Measurements from ENCODE around the gene TXLNB. TPM values are rescaled to one million over a fixed set of nuclear protein-coding genes. Genes with fewer than 3 reads are reported as not detected.

Gene TXLNB
- polyA plus RNA-seq, 1 of the 3 experiments (the other 2 are of a cell fraction), result 0.12 TPM

DNA sequence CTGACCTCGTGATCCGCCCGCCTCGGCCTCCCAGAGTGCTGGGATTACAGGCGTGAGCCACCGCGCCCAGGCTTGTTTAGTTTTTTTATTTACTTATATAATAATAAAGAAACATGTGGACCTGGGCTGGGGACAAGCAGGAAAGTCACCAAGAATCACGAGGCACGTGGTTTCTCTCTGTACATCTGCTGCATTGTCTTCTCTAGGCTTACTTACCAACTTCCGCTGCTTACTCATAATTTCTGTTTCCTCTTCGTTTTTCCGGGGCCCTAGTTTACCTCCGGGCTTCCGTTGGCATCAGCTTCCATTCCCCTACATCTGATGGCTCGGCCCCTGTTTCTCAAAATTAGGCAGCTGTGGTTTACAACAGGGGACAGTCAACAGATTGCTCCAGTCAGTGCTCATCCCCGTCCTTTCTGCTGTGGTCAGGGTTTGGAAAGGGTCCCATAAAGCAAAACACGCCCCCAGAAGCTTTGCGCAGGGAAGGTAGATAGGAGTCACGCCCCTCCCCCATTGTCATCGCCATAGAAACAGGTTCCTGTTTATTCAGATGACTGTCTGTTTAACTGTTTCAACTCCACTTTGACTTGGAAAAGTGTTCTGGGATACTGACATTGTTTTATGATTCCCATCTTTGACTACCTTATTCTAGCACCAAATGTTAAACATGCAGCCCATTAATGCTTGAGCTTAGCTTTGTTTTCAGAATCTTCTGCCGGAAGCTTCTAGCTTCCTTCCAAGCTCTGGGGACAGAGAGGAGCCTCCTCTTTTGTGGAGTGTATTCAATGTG lies 31.9 kb upstream of the TXLNB start:
- Histone ChIP-seq H3K79me2 (ENCODE audit: insufficient read depth) (no peaks in the 10 kb centered on the region), H3F3A (replicated peaks; ENCODE audit: insufficient read depth) (no peaks in the 10 kb centered on the region), H3K4me3 (ENCODE audit: low read depth in 2 of 2, low read length in 1 of 2) (peak overlapping the region; percentile 35; a peak in 2 of 4 replicates), H3K9ac (no peak overlapping the region), H3K4me2 (peak overlapping the region; percentile 55; the same call in 1 of the 2 replicates), H3K9me2 (no peaks in the 10 kb centered on the region), H4K20me1 (ENCODE audit: insufficient read depth) (no peaks in the 10 kb centered on the region), H3K36me3 (replicated peaks in 1 of 2; ENCODE audit: control insufficient read depth in 1 of 2, insufficient read depth in 2 of 2, low read length in 1 of 2) (no peaks in the 10 kb centered on the region), H3K27ac (ENCODE audit: low read depth in 2 of 2, low read length in 1 of 2) (peak overlapping the region in 1 of 2 experiments; percentile 44; a peak in 1 of 4 replicates), H3K9me3 (no peaks in the 10 kb centered on the region), H3K27me3 (ENCODE audit: insufficient read depth) (no peaks in the 10 kb centered on the region; the same call in 1 of the 2 replicates), H2AFZ (ENCODE audit: low read depth) (peak overlapping the region; percentile 96), H3K4me1 (ENCODE audit: control insufficient read depth in 1 of 2, insufficient read depth in 2 of 2, low read depth in 1 of 2, low read length in 1 of 2) (no peaks in the 10 kb centered on the region)
- TF ChIP-seq RXRA (IDR thresholded peaks at IDR 0.05; ENCODE audit: borderline replicate concordance, low read depth) (no peak), IRF3 (IDR thresholded peaks at IDR 0.05; ENCODE audit: low read depth, low read length) (no peak), CHD2 (IDR thresholded peaks at IDR 0.05; ENCODE audit: low read length, partially characterized antibody) (no peak), MAX (IDR thresholded peaks at IDR 0.05; ENCODE audit: low read depth) (peak; percentile 61; the same call in 1 of the 2 replicates), JUND (IDR thresholded peaks at IDR 0.05) (no peak), GABPA (IDR thresholded peaks at IDR 0.05; ENCODE audit: low read depth) (0 out of 2 replicates have a peak, but pooled peaks have one; percentile 28), YY1 (IDR thresholded peaks at IDR 0.05; ENCODE audit: low read depth) (no peak), MEF2A (IDR thresholded peaks at IDR 0.05; ENCODE audit: borderline replicate concordance, low read depth) (no peak), POLR2AphosphoS5 (IDR thresholded peaks at IDR 0.05; ENCODE audit: low read depth, low read length) (no peak), TAF1 (IDR thresholded peaks at IDR 0.05; ENCODE audit: borderline replicate concordance, low read depth, low read length) (no peak), SMC3 (IDR thresholded peaks at IDR 0.05; ENCODE audit: low read depth, low read length) (no peak)
- TF ChIP-seq, protein P1, sequence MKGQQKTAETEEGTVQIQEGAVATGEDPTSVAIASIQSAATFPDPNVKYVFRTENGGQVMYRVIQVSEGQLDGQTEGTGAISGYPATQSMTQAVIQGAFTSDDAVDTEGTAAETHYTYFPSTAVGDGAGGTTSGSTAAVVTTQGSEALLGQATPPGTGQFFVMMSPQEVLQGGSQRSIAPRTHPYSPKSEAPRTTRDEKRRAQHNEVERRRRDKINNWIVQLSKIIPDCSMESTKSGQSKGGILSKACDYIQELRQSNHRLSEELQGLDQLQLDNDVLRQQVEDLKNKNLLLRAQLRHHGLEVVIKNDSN (IDR thresholded peaks at IDR 0.05; ENCODE audit: borderline replicate concordance, low read depth), result no peak
- TF ChIP-seq, protein P2, sequence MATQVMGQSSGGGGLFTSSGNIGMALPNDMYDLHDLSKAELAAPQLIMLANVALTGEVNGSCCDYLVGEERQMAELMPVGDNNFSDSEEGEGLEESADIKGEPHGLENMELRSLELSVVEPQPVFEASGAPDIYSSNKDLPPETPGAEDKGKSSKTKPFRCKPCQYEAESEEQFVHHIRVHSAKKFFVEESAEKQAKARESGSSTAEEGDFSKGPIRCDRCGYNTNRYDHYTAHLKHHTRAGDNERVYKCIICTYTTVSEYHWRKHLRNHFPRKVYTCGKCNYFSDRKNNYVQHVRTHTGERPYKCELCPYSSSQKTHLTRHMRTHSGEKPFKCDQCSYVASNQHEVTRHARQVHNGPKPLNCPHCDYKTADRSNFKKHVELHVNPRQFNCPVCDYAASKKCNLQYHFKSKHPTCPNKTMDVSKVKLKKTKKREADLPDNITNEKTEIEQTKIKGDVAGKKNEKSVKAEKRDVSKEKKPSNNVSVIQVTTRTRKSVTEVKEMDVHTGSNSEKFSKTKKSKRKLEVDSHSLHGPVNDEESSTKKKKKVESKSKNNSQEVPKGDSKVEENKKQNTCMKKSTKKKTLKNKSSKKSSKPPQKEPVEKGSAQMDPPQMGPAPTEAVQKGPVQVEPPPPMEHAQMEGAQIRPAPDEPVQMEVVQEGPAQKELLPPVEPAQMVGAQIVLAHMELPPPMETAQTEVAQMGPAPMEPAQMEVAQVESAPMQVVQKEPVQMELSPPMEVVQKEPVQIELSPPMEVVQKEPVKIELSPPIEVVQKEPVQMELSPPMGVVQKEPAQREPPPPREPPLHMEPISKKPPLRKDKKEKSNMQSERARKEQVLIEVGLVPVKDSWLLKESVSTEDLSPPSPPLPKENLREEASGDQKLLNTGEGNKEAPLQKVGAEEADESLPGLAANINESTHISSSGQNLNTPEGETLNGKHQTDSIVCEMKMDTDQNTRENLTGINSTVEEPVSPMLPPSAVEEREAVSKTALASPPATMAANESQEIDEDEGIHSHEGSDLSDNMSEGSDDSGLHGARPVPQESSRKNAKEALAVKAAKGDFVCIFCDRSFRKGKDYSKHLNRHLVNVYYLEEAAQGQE (IDR thresholded peaks at IDR 0.05; ENCODE audit: low read depth, low read length), result no peak
- 13% methylated on average over 21 of the region's 21 CpGs for WGBS (ENCODE audit: low lambda C conversion rate)
- CTCF ChIA-PET, result no interaction called here
- POLR2A ChIA-PET, result no interaction called here
- DNase-seq, result peak; percentile 7
